SK-N-MC (cell line): ENCODE measurements around the gene CMTM3.

Source experiments
- EZH2 ChIP-seq: fragments of 200-600 bp; sonication (generic); IDR thresholded peaks from one replicate; pipeline ENCODE4 v1.6.1; 2017; ENCODE audit warnings: antibody characterized with exemption
- POLR2AphosphoS5 ChIP-seq: IDR thresholded peaks from 2 replicates; pipeline ENCODE4 v1.6.1; 2012; ENCODE audit warnings: mild to moderate bottlenecking, low read depth, low read length, borderline replicate concordance

- TF ChIP-seq EZH2 (no peak), POLR2AphosphoS5 (no peak; the same call in 1 of the 2 replicates)
Observed at GRCh38 chr16:66614161-66614802, 9.8 kb downstream of the CMTM3 start.
